Pancreas (tissue), 10 donors: ENCODE measurements around the gene ZNF407. TPM values are rescaled to one million over a fixed set of nuclear protein-coding genes. Genes with fewer than 3 reads are reported as not detected.

ENCODE experiments used
- ATAC-seq, 4 donors: fragments of 200-7000 bp; cut with Tn5 transposase; one replicate each; pipeline versions ENCODE4 v1.8.0 to v1.9.1; 2020; ENCODE audit warnings: mild to moderate bottlenecking in 4 of 4, moderate library complexity in 4 of 4
- DNase-seq, 6 donors: peaks; one replicate each; pipeline ENCODE4 v3.0.0-alpha.2; 2020
- FAIRE-seq: peaks from 2 replicates; lab custom pipeline; 2012; peaks lifted over from hg19 to GRCh38; lab: Jason Lieb, UNC
- H3K27ac ChIP-seq, 4 donors: fragments of 200-600 bp; sonication (generic); 1 replicate in 3 of 4; 2 replicates in 1 of 4; pipeline versions ENCODE4 v1.5.0 to v1.8.0; 2020
- H3K27me3 ChIP-seq, 4 donors: fragments of 200-600 bp; one replicate each; pipeline ENCODE4 v1.8.0; 2021
- H3K36me3 ChIP-seq, 3 donors: fragments of 200-600 bp; sonication (generic) in 1 of 3; one replicate each; pipeline versions ENCODE4 v1.5.0 to v1.8.0; 2020 to 2021
- H3K4me1 ChIP-seq, 3 donors: fragments of 200-600 bp; one replicate each; pipeline ENCODE4 v1.8.0; 2021
- H3K4me3 ChIP-seq, 4 donors: fragments of 200-600 bp; sonication (generic) in 2 of 4; one replicate each; pipeline versions ENCODE4 v1.5.0 to v1.8.0; 2020 to 2021
- H3K9me3 ChIP-seq, 4 donors: fragments of 200-600 bp; one replicate each; pipeline ENCODE4 v1.8.0; 2021
- CTCF ChIP-seq, 4 donors: fragments of 200-600 bp; sonication (generic) in 3 of 4; IDR thresholded peaks; one replicate each; pipeline versions ENCODE4 v1.5.0 to v1.8.0; 2021; ENCODE audit warnings: antibody characterized with exemption in 4 of 4
- WGBS, 2 donors: extraction: QIAGEN DNeasy Blood & Tissue Kit; methylation state at CpG; one replicate each; pipeline ENCODE4 v1.1.7; 2013; 5-methylcytosine and 5-hydroxymethylcytosine counted together
- intact Hi-C, 3 donors: fragments of 100-400 bp; cut with DNase I; formaldehyde crosslinking; loops; one replicate each; pipeline versions ENCODE4 v1.11.1 to v1.14.2; 2022
- polyA plus RNA-seq, 2 donors: library from polyadenylated mRNA; stranded (reverse); fragments of 200-250 nt; gene quantifications; one replicate each; pipeline ENCODE4 v1.2.3, GENCODE V29; 2013
- total RNA-seq, 6 donors: library from RNA; stranded (reverse); fragmentation: NEBNext Ultra II Directional in 4 of 6; extraction: Animal tissue kit (Norgen Biotek cat#: 25700) in 4 of 6; gene quantifications; one replicate each; pipeline versions ENCODE4 v1.2.1 to v1.2.4, GENCODE V29; 2021 to 2023
- donor health status: healthy with polysubstance abuse.
- donor health status: DM: no; HTN: no; CAD: no; lungs with moderate emphysema.
- donor health status: DM: no; HTN: no; CAD: no.
- donor health status: control.
- donor health status: control.
- donor health status: Bipolar disorder and iron deficiency.
- donor health status: DM: yes; HTN: yes; CAD: no.
- donor health status: DM: no; HTN: no; CAD: no.
- donor health status: DM: no; HTN: no; CAD: no.
- donor health status: DM: yes; HTN: yes; CAD: no.

ZNF407 gene
- total and polyA plus RNA-seq, 8 donors, result 2.7 to 10.0 (median 4.9) TPM

GRCh38 chr18:75075016-75075305, 477.3 kb downstream of the ZNF407 start:
- no peak for ATAC-seq
- Histone ChIP-seq H3K27ac (no peak overlapping the region), H3K4me3 (no peak overlapping the region), H3K27me3 (no peaks in the 10 kb centered on the region), H3K36me3 (no peaks in the 10 kb centered on the region), H3K9me3 (no peaks in the 10 kb centered on the region), H3K4me1 (no peaks in the 10 kb centered on the region)
- no peak for TF ChIP-seq CTCF (IDR thresholded peaks at IDR 0.05)
- 64% methylated on average over 3 of the region's 3 CpGs for WGBS, 2 donors
- no peak for DNase-seq
- no peak for FAIRE-seq
- intact Hi-C loops, result no loop called here

- intact Hi-C loops, result no loop called here
- FAIRE-seq, result no peak
Measured at GRCh38 chr18:75075429-75075841, 477.8 kb downstream of the ZNF407 start.

GRCh38 chr18:75076286-75076685, 478.6 kb downstream of the ZNF407 start:
- no peaks in the 10 kb centered on the region for H3K9me3 ChIP-seq
- no peaks in the 10 kb centered on the region for H3K4me1 ChIP-seq
- intact Hi-C loops, result no loop called here
- no peak overlapping the region for H3K27ac ChIP-seq
- ATAC-seq (no peak), FAIRE-seq (no peak), DNase-seq (no peak)
- H3K36me3 ChIP-seq, result no peaks in the 10 kb centered on the region
- no peaks in the 10 kb centered on the region for H3K27me3 ChIP-seq
- WGBS, 2 donors, result 75 to 76% methylated on average over 5 of the region's 5 CpGs
- no peak overlapping the region for H3K4me3 ChIP-seq
- no peak for TF ChIP-seq CTCF (IDR thresholded peaks at IDR 0.05)

More at GRCh38 chr18:75075429-75075841, 477.8 kb downstream of the ZNF407 start:
- H3K9me3 ChIP-seq, result no peaks in the 10 kb centered on the region
- H3K4me3 ChIP-seq, result no peak overlapping the region
- ATAC-seq (no peak), DNase-seq (no peak)
- 77 to 84% methylated on average over 12 of the region's 12 CpGs for WGBS, 2 donors
- H3K4me1 ChIP-seq, result no peaks in the 10 kb centered on the region
- no peak overlapping the region for H3K27ac ChIP-seq
- H3K27me3 ChIP-seq, result no peaks in the 10 kb centered on the region
- no peak for TF ChIP-seq CTCF (IDR thresholded peaks at IDR 0.05)
- H3K36me3 ChIP-seq, result no peaks in the 10 kb centered on the region

GRCh38 chr18:75081486-75081885, 483.8 kb downstream of the ZNF407 start:
- Histone ChIP-seq H3K27me3 (no peaks in the 10 kb centered on the region), H3K36me3 (no peaks in the 10 kb centered on the region), H3K4me1 (no peaks in the 10 kb centered on the region), H3K27ac (no peak overlapping the region), H3K9me3 (no peaks in the 10 kb centered on the region), H3K4me3 (no peak overlapping the region)
- DNase-seq (peak in 1 of 6 donors; percentile 21), ATAC-seq (no peak), FAIRE-seq (no peak)
- WGBS, 2 donors, result 78 to 80% methylated on average over 8 of the region's 8 CpGs
- no peak for TF ChIP-seq CTCF (IDR thresholded peaks at IDR 0.05)
- intact Hi-C loops, result no loop called here

GRCh38 chr18:75083131-75083530, 485.5 kb downstream of the ZNF407 start:
- WGBS, 2 donors, result 92% methylated on average over 5 of the region's 5 CpGs
- no peak overlapping the region for H3K27ac ChIP-seq
- no peaks in the 10 kb centered on the region for H3K27me3 ChIP-seq
- H3K9me3 ChIP-seq, result no peaks in the 10 kb centered on the region
- no peaks in the 10 kb centered on the region for H3K4me1 ChIP-seq
- FAIRE-seq (no peak), ATAC-seq (no peak), DNase-seq (peak in 1 of 6 donors; percentile 15)
- no peak overlapping the region for H3K4me3 ChIP-seq
- intact Hi-C loops, result no loop called here
- no peak for TF ChIP-seq CTCF (IDR thresholded peaks at IDR 0.05)
- no peaks in the 10 kb centered on the region for H3K36me3 ChIP-seq
